NOMO-1 (cell line): ENCODE measurements around the gene STAU1.
"Not testable (repeated sequence)": the region's sequence is repeated elsewhere in the genome, so short reads cannot be mapped to it uniquely, and the experiment has no call there.

ENCODE experiments used
- DNase-seq, 2 experiments: peaks; one replicate each; lab custom pipeline; 2025; ENCODE audit not compliant: unreplicated experiment in 2 of 2; lab: John Stamatoyannopoulos, UW

STAU1 gene

GRCh38 chr20:49207076-49207475 is 18.9 kb upstream of the STAU1 start:
- DNase-seq, result no peak

- no peak for DNase-seq
Measured at GRCh38 chr20:49203746-49204145, 15.6 kb upstream of the STAU1 start.

- DNase-seq, result no peak
Measured at GRCh38 chr20:49203011-49203410, 14.9 kb upstream of the STAU1 start.

GRCh38 chr20:49199729-49200293 is 11.7 kb upstream of the STAU1 start:
- no peak for DNase-seq

- DNase-seq, result not testable (repeated sequence)
Measured at GRCh38 chr20:49192944-49193518, 4.9 kb upstream of the STAU1 start.

- peak in 1 of 2 experiments; percentile 16 for DNase-seq
Measured at GRCh38 chr20:49187330-49187850, 744 bp downstream of the STAU1 start.

- DNase-seq, result peak; percentile 57 to 67
Measured at GRCh38 chr20:49186535-49187329, 1.4 kb downstream of the STAU1 start.

- DNase-seq, result no peak
Measured at GRCh38 chr20:49185071-49185761, 2.9 kb downstream of the STAU1 start.

- DNase-seq, result no peak
Measured at GRCh38 chr20:49184691-49185070, 3.5 kb downstream of the STAU1 start.

- not testable (repeated sequence) for DNase-seq
Measured at GRCh38 chr20:49184084-49184501, 4.0 kb downstream of the STAU1 start.

GRCh38 chr20:49183444-49183843 is 4.7 kb downstream of the STAU1 start:
- no peak for DNase-seq

GRCh38 chr20:49181265-49181877 is 6.8 kb downstream of the STAU1 start:
- DNase-seq, result no peak

- no peak for DNase-seq
Measured at GRCh38 chr20:49179368-49180277, 8.5 kb downstream of the STAU1 start.

GRCh38 chr20:49174183-49174582 is 14.0 kb downstream of the STAU1 start:
- no peak for DNase-seq

GRCh38 chr20:49172413-49172812 is 15.7 kb downstream of the STAU1 start:
- no peak for DNase-seq

GRCh38 chr20:49171909-49172308 is 16.2 kb downstream of the STAU1 start:
- no peak for DNase-seq

- no peak for DNase-seq
Measured at GRCh38 chr20:49170714-49171113, 17.4 kb downstream of the STAU1 start.

GRCh38 chr20:49169547-49169946 is 18.6 kb downstream of the STAU1 start:
- DNase-seq, result no peak

GRCh38 chr20:49168864-49169263 is 19.3 kb downstream of the STAU1 start:
- DNase-seq, result not testable (repeated sequence)
